Transverse colon (tissue), 4 donors: ENCODE data around the gene PLBD2. TPM values are rescaled to one million over a fixed set of nuclear protein-coding genes. Genes with fewer than 3 reads are reported as not detected.

Source experiments
- DNase-seq: peaks from one replicate; pipeline ENCODE4 v3.0.0-alpha.2; 2019
- H3K27ac ChIP-seq, 4 donors: fragments of 200-600 bp; sonication (generic); 2 replicates each; pipeline ENCODE4 v1.5.1; 2016 to 2018; ENCODE audit warnings: inconsistent platforms in 4 of 4
- H3K27me3 ChIP-seq: fragments of 200-600 bp; sonication (generic); 2 replicates; pipeline ENCODE4 v1.5.1; 2017; ENCODE audit warnings: inconsistent platforms
- H3K36me3 ChIP-seq, 4 donors: fragments of 200-600 bp; sonication (generic); 2 replicates each; pipeline ENCODE4 v1.5.1; 2017 to 2019; ENCODE audit warnings: inconsistent platforms in 4 of 4
- H3K4me1 ChIP-seq, 4 donors: fragments of 200-600 bp; sonication (generic); 2 replicates each; pipeline ENCODE4 v1.5.1; 2017 to 2020; ENCODE audit warnings: inconsistent platforms in 4 of 4
- H3K4me3 ChIP-seq, 4 donors: fragments of 200-600 bp; sonication (generic); 1 replicate in 1 of 4; 2 replicates in 3 of 4; pipeline versions ENCODE4 v1.5.1 to v1.6.1; 2017 to 2019; ENCODE audit warnings: inconsistent platforms in 4 of 4
- H3K9me3 ChIP-seq, 2 donors: fragments of 200-600 bp; sonication (generic); 2 replicates each; pipeline ENCODE4 v1.5.1; 2017 to 2019; ENCODE audit warnings: inconsistent platforms in 2 of 2
- CTCF ChIP-seq, 5 experiments: fragments of 200-600 bp in 3 of 5; fragments of 450-650 bp in 2 of 5; sonication (generic) in 3 of 5; IDR thresholded peaks; 1 replicate in 2 of 5; 2 replicates in 3 of 5; pipeline ENCODE4 v1.5.1; 2016 to 2017; ENCODE audit warnings: antibody characterized with exemption in 5 of 5, inconsistent platforms in 3 of 5, mild to moderate bottlenecking in 2 of 5, moderate library complexity in 1 of 5
- EP300 ChIP-seq: sonication (generic); formaldehyde crosslinking; IDR thresholded peaks from one replicate; pipeline ENCODE4 v1.6.1; 2017; ENCODE audit warnings: antibody characterized with exemption, low read depth
- POLR2A ChIP-seq: fragments of 450-650 bp; IDR thresholded peaks from one replicate; pipeline ENCODE4 v1.6.1; 2016; ENCODE audit warnings: antibody characterized with exemption, mild to moderate bottlenecking, moderate library complexity
- POLR2AphosphoS5 ChIP-seq, 3 donors: sonication (generic); formaldehyde crosslinking; IDR thresholded peaks; one replicate each; pipeline ENCODE4 v1.6.1; 2016; ENCODE audit warnings: antibody characterized with exemption in 3 of 3
- whole genome bisulfite sequencing, 2 donors: methylation state at CpG; one replicate each; pipeline ENCODE4 v1.1.5; 2018; ENCODE audit warnings: low coverage in 1 of 2; 5-methylcytosine and 5-hydroxymethylcytosine counted together
- in situ Hi-C, 4 donors: fragments of 200-750 bp; cut with MboI; loops; one replicate each; pipeline versions ENCODE4 v1.15.0 to v1.15.1; 2017; ENCODE audit warnings: low sequenced_read_pairs in 3 of 4, low pct_ligation_motif_present in 1 of 4, low pct_unique_long_range_greater_than_20kb in 1 of 4
- intact Hi-C: fragments of 100-400 bp; cut with DNase I; formaldehyde crosslinking; loops from one replicate; pipeline ENCODE4 v1.15.1; 2023; ENCODE audit warnings: low total_unique reads
- total RNA-seq, 4 donors: library from RNA; depleted of rRNA; stranded (reverse); fragments of >200 nt; gene quantifications; one replicate each; pipeline ENCODE4 v1.1.0, GENCODE V29; 2016

Gene PLBD2
- total RNA-seq, 4 donors from 2014 or later: 12.3 to 27.5 (median 19.0) TPM

- no peak overlapping the region for H3K27ac ChIP-seq
- H3K27me3 ChIP-seq: no peaks in the 10 kb centered on the region
- H3K9me3 ChIP-seq: no peaks in the 10 kb centered on the region
- H3K36me3 ChIP-seq: no peaks in the 10 kb centered on the region
- in situ Hi-C loops: no loop called here
- no peaks in the 10 kb centered on the region for H3K4me1 ChIP-seq
- intact Hi-C loops: loop anchor here (10.0 kb wide), 1 partner anchor 175 kb away; no protein-coding TSS in a partner anchor
- 79% methylated on average over 5 to 6 of the region's 6 CpGs for WGBS, 2 donors
- TF ChIP-seq POLR2A (no peak), POLR2AphosphoS5 (IDR thresholded peaks at IDR 0.05) (no peak), EP300 (no peak), CTCF (IDR thresholded peaks at IDR 0.05) (no peak)
- no peak for DNase-seq
- H3K4me3 ChIP-seq: no peak overlapping the region
These were observed 11.1 kb downstream of the PLBD2 start for GRCh38 chr12:113369391-113369985.

- no peak overlapping the region for H3K27ac ChIP-seq
- WGBS, 2 donors: 71 to 87% methylated on average over 1 to 7 of the region's 7 CpGs
- in situ Hi-C loops: no loop called here
- no peaks in the 10 kb centered on the region for H3K27me3 ChIP-seq
- DNase-seq: no peak
- H3K4me3 ChIP-seq: no peak overlapping the region
- intact Hi-C loops: no loop called here
- H3K4me1 ChIP-seq: no peaks in the 10 kb centered on the region
- no peak for TF ChIP-seq POLR2AphosphoS5 (IDR thresholded peaks at IDR 0.05)
- peaks cover 0 to 6% (median 0%) of the 10 kb centered on the region in 4 donors for H3K36me3 ChIP-seq
- no peaks in the 10 kb centered on the region for H3K9me3 ChIP-seq
These were observed 12.7 kb downstream of the PLBD2 start for GRCh38 chr12:113370923-113371682.

- Histone ChIP-seq H3K4me3 (no peak overlapping the region), H3K27me3 (no peaks in the 10 kb centered on the region), H3K36me3 (peaks cover 0 to 6% (median 0%) of the 10 kb centered on the region in 4 donors), H3K27ac (no peak overlapping the region), H3K9me3 (no peaks in the 10 kb centered on the region), H3K4me1 (no peaks in the 10 kb centered on the region)
- DNase-seq: no peak
- TF ChIP-seq CTCF (IDR thresholded peaks at IDR 0.05): no peak
- no peak for TF ChIP-seq EP300
- TF ChIP-seq POLR2AphosphoS5 (IDR thresholded peaks at IDR 0.05): no peak
- no peak for TF ChIP-seq POLR2A
- in situ Hi-C loops: no loop called here
- intact Hi-C loops: no loop called here
- WGBS, 2 donors: 95 to 100% methylated on average over 1 to 6 of the region's 6 CpGs
These were observed 13.4 kb downstream of the PLBD2 start for GRCh38 chr12:113371808-113372207.

GRCh38 chr12:113372371-113372770 is 14.0 kb downstream of the PLBD2 start:
- H3K27me3 ChIP-seq: no peaks in the 10 kb centered on the region
- no peaks in the 10 kb centered on the region for H3K9me3 ChIP-seq
- no peak overlapping the region for H3K4me3 ChIP-seq
- no peaks in the 10 kb centered on the region for H3K4me1 ChIP-seq
- no peak for DNase-seq
- intact Hi-C loops: no loop called here
- in situ Hi-C loops: no loop called here
- H3K27ac ChIP-seq: no peak overlapping the region
- peaks cover 0 to 6% (median 0%) of the 10 kb centered on the region in 4 donors for H3K36me3 ChIP-seq
- 92% methylated on average over 9 of the region's 9 CpGs; no CpG with 5 or more reads in 1 of the 2 donors for WGBS, 2 donors
- TF ChIP-seq POLR2A (no peak), CTCF (IDR thresholded peaks at IDR 0.05) (no peak), POLR2AphosphoS5 (IDR thresholded peaks at IDR 0.05) (no peak)
